ENCODE results near the gene SLC9A8. TPM values are rescaled to one million over a fixed set of nuclear protein-coding genes. Genes with fewer than 3 reads are reported as not detected.

The SLC9A8 gene
- total and polyA plus RNA-seq, 2 of the 8 experiments (the other 6 are each of a cell fraction or from before 2014, with no cell fraction given) = 3.2 to 6.2 TPM

DNA sequence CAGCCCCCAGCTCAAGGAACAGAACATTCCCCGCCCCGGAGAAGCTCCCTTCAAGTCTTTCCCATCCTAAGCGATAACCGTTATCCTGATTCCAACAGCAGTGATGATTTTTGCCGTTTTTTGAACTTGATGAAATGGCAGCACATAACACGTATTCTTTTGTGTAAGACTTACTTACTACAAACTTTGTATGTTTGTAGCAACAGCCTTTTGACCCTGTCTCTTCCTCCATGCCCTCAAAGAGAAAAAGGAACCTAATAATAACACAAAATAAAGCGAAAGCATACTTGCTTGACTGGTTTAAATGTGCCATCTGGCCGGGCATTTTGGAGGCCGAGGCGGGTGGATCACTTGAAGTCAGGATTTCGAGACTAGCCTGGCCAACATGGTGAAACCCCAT is 26.4 kb upstream of the SLC9A8 start:
- TF ChIP-seq RBBP5 (IDR thresholded peaks at IDR 0.05; ENCODE audit: borderline replicate concordance, low read depth, low read length) (no peak), TAF7 (optimal IDR thresholded peaks at IDR 0.05; ENCODE audit: borderline replicate concordance, low read depth, low read length) (no peak), TBP (IDR thresholded peaks at IDR 0.05; ENCODE audit: low read depth, low read length) (no peak), SP1 (IDR thresholded peaks at IDR 0.05; ENCODE audit: low read depth, low read length) (no peak), RNF2 (IDR thresholded peaks at IDR 0.05; ENCODE audit: borderline replicate concordance, low read depth, low read length, missing control alignments, poor library complexity, severe bottlenecking) (no peak), HDAC6 (IDR thresholded peaks at IDR 0.05; ENCODE audit: low read depth, low read length) (no peak), CTBP2 (IDR thresholded peaks at IDR 0.05; ENCODE audit: borderline replicate concordance, insufficient read depth, insufficient read length, low read length) (no peak), MAFK (IDR thresholded peaks at IDR 0.05; ENCODE audit: low read depth, low read length) (no peak), CBX5 (IDR thresholded peaks at IDR 0.05; ENCODE audit: low read depth, low read length) (no peak), POLR2A (IDR thresholded peaks at IDR 0.05; ENCODE audit: control extremely low read depth in 1 of 2, low read depth in 2 of 2, low read length in 2 of 2) (no peak)
- Histone ChIP-seq H2AFZ (ENCODE audit: low read length) (no peak overlapping the region), H3K14ac (ENCODE audit: insufficient read length) (no peak overlapping the region), H2BK5ac (ENCODE audit: low read depth, low read length) (no peak overlapping the region), H3K27ac (ENCODE audit: low read depth, low read length) (no peak overlapping the region), H3K56ac (replicated peaks; ENCODE audit: insufficient read length, low read depth, low read length) (no peak overlapping the region), H4K5ac (ENCODE audit: insufficient read length, low read depth, low read length) (no peak overlapping the region), H2BK12ac (ENCODE audit: low read depth, low read length) (no peak overlapping the region), H3K4me1 (replicated peaks in 1 of 4; ENCODE audit: control insufficient read depth in 3 of 4, insufficient read depth in 4 of 4, low read length in 3 of 4) (no peaks in the 10 kb centered on the region; a peak in 1 of 7 replicates), H3K9me3 (ENCODE audit: insufficient read depth in 2 of 2, low read depth in 1 of 2, low read length in 1 of 2) (no peaks in the 10 kb centered on the region), H4K20me1 (replicated peaks in 1 of 2; ENCODE audit: control insufficient read depth in 1 of 2, insufficient read depth in 2 of 2, low read length in 2 of 2) (no peaks in the 10 kb centered on the region), H3K27me3 (replicated peaks in 1 of 4; ENCODE audit: control insufficient read depth in 3 of 4, extremely low read depth in 1 of 4, insufficient read depth in 3 of 4, low read length in 3 of 4) (no peaks in the 10 kb centered on the region), H3K36me3 (ENCODE audit: control insufficient read depth in 2 of 4, insufficient read depth in 4 of 4, low read length in 3 of 4) (no peaks in the 10 kb centered on the region), H4K91ac (replicated peaks; ENCODE audit: insufficient read length, low read length) (no peak overlapping the region), H3K4me3 (ENCODE audit: extremely low read depth in 1 of 4, insufficient read depth in 2 of 4, low read depth in 3 of 4, low read length in 4 of 4) (no peak overlapping the region), H4K8ac (ENCODE audit: extremely low read depth, insufficient read depth, low read length) (no peak overlapping the region), H3K79me2 (ENCODE audit: control insufficient read depth in 1 of 2, insufficient read depth in 2 of 2, low read length in 2 of 2) (no peaks in the 10 kb centered on the region), H2BK120ac (replicated peaks; ENCODE audit: low read depth, low read length) (no peak overlapping the region), H2BK20ac (ENCODE audit: low read length) (no peak overlapping the region), H3K23ac (ENCODE audit: insufficient read length) (no peak overlapping the region), H3K9ac (replicated peaks in 1 of 4; ENCODE audit: extremely low read depth in 1 of 4, low read depth in 3 of 4, low read length in 3 of 4) (no peak overlapping the region), H3K79me1 (ENCODE audit: low read depth, low read length) (no peaks in the 10 kb centered on the region), H3K18ac (ENCODE audit: extremely low read depth, low read length) (no peak overlapping the region), H3K23me2 (ENCODE audit: low read depth, low read length) (no peaks in the 10 kb centered on the region), H3K4me2 (ENCODE audit: insufficient read depth in 1 of 2, low read depth in 2 of 2, low read length in 2 of 2) (no peak overlapping the region), H2BK15ac (ENCODE audit: low read length) (no peak overlapping the region), H3K4ac (replicated peaks; ENCODE audit: insufficient read length, low read depth, low read length) (no peak overlapping the region), H2AK5ac (ENCODE audit: low read depth, low read length) (no peak overlapping the region)
- ChIA-PET CTCF (ENCODE audit: partially characterized antibody) (interaction anchor here (0.7 to 4.5 kb wide), 15 partner anchors 9 to 236 kb away, joined by 3 to 16 read pairs (median 4); no protein-coding TSS in a partner anchor), POLR2A (ENCODE audit: partially characterized antibody) (interaction anchor here (1.7 kb wide), 1 partner anchor 73 kb away, joined by 4 read pairs; the partner anchor contains the start of gene B4GALT5)
- DNase-seq (ENCODE audit: low read depth in 1 of 2, low spot score in 2 of 2) (no peak), FAIRE-seq (no peak)
- WGBS, 2 experiments (ENCODE audit: extremely low coverage in 1 of 2, insufficient coverage in 1 of 2, insufficient read length in 1 of 2, insufficient replicate concordance in 2 of 2, low coverage in 1 of 2, low lambda C conversion rate in 2 of 2, missing lambda C conversion rate in 1 of 2) = 71% methylated on average over 6 of the region's 11 CpGs; no CpG with 5 or more reads in 1 of the 2 experiments

All from H1 (cell line).